ENCODE data around the gene NCR1. TPM values are rescaled to one million over a fixed set of nuclear protein-coding genes. Genes with fewer than 3 reads are reported as not detected.
"Not testable (repeated sequence)": the region's sequence is repeated elsewhere in the genome, so short reads cannot be mapped to it uniquely, and the experiment has no call there.

The NCR1 gene
- total RNA-seq, 2 experiments from 2014 or later = not detected

DNA sequence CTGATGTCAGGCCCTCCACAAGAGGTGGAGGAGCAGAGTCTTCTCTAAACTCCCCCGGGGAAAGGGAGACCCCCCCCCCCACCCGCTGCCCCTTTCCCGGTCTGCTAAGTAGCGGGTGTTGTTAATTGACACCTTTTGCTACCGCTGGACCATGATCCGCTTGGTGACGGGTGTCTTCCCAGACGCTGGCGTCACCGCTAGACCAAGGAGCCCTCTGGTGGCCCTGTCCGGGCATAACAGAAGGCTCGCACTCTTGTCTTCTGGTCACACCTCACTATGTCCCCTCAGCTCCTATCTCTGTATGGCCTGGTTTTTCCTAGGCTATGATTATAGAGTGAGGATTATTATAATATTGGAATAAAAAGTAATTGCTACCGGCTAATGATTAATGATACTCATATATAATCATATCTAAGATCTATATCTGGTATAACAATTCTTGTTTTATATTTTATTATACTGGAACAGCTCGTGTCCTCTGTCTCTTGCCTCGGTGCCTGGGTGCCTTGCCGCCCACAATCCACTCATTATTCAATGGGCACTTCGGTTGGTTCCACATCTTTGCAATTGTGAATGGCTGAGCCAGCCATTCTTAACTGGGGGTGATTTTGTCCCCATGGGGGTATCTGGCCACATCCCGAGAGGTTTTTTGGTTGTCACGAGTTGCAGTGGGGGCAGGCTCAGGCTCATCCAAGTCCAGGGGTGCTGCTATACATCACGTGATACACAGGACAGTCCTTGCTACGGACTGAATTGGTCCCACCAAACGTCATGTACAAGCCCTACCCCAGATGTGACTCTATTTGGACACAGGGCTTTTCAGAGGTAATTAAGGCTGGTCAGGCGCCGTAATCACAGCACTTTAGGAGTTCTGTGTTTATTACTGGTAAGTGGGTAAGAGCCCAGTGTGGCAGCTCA is 14.0 kb downstream of the NCR1 start:
- H3K36me3 Mint-ChIP-seq; intact Hi-C loops (cut with micrococcal nuclease); CTCF ChIA-PET; H3K4me3 Mint-ChIP-seq; H3K4me1 Mint-ChIP-seq (ENCODE audit: low read depth); H3K27ac Mint-ChIP-seq; H3K9me3 Mint-ChIP-seq; POLR2A ChIA-PET; DNase-seq: not testable (repeated sequence)
- H3K27me3 Mint-ChIP-seq = peaks cover 17% of the 10 kb centered on the region

DNA sequence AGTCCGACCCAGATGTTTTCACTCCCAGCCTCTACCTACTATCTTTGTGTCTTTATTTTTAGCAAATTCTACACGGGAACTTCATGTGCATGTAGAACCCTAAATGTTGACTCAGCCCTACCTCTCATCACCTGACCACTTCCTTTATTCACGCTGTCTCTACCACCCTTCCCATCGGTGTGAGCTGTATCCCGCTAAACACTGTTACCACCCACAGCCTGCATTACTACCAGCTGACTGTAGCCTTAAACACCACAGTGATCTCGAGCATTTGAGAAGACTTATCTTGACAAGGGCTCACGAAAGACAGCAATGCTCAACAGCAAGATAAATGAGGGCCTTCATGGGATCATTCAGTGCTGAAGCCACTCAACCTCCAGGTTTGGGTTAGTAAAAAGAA is 15.1 kb downstream of the NCR1 start:
- H3K27ac Mint-ChIP-seq = no peak overlapping the region
- intact Hi-C loops (cut with micrococcal nuclease) = no loop called here

DNA sequence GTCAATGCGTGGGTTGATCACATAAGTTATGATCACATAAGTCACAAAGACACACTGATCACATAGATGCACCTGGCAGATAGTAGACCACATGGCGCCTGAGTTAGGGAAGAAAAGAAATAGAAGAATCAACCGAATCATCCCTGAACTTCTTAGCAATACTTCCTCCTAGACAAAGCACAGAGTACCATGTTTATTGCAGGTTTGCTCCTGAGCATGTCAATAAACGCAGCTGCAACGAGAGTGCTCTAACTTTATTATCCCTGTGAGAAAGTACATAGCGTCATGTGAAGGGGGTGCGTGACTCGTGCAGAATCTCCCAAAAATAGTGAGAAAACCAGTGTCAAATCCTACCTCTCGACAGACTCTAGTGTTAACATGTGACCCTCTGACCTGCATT is 17.3 kb downstream of the NCR1 start:
- POLR2A ChIA-PET = no interaction called here
- Mint-ChIP-seq H3K4me1 (ENCODE audit: low read depth) (no peaks in the 10 kb centered on the region), H3K27me3 (peaks cover 11% of the 10 kb centered on the region), H3K4me3 (no peak overlapping the region), H3K27ac (no peak overlapping the region), H3K36me3 (peaks cover 2% of the 10 kb centered on the region), H3K9me3 (peaks cover 13% of the 10 kb centered on the region)
- intact Hi-C loops (cut with micrococcal nuclease) = no loop called here
- CTCF ChIA-PET = no interaction called here
- no peak for DNase-seq

More for the DNA sequence above, 15.1 kb downstream of the NCR1 start:
- H3K4me3 Mint-ChIP-seq = no peak overlapping the region
- H3K27me3 Mint-ChIP-seq = peaks cover 13% of the 10 kb centered on the region
- DNase-seq = no peak
- CTCF ChIA-PET = no interaction called here
- H3K36me3 Mint-ChIP-seq = peaks cover 1% of the 10 kb centered on the region
- POLR2A ChIA-PET = no interaction called here
- peaks cover 6% of the 10 kb centered on the region for H3K9me3 Mint-ChIP-seq
- H3K4me1 Mint-ChIP-seq (ENCODE audit: low read depth) = no peaks in the 10 kb centered on the region

DNA sequence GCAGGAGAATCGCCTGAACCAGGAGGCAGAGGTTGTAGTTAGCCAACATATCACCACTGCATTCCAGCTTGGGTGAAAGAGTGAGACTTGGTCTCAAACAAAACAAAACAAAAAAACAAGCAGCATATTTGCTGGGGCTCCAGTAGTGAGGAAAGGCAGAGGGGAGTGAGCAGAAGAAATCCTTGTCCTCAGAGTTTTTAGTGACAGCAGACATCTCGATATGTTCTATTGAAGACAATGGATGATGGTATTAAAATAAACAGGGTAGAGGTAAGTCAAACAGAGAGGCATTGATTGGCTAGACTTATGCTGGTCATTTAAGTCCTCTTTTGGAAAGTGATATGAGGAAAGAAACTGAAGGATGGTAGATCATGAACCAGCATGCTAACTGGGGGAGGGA is 22.4 kb downstream of the NCR1 start:
- Mint-ChIP-seq H3K27ac (no peak overlapping the region), H3K36me3 (peaks cover 2% of the 10 kb centered on the region), H3K9me3 (peaks cover 22% of the 10 kb centered on the region), H3K4me3 (no peak overlapping the region), H3K27me3 (peaks cover 5% of the 10 kb centered on the region), H3K4me1 (ENCODE audit: low read depth) (no peaks in the 10 kb centered on the region)
- DNase-seq = no peak
- CTCF ChIA-PET = no interaction called here
- intact Hi-C loops (cut with micrococcal nuclease) = no loop called here
- POLR2A ChIA-PET = no interaction called here

DNA sequence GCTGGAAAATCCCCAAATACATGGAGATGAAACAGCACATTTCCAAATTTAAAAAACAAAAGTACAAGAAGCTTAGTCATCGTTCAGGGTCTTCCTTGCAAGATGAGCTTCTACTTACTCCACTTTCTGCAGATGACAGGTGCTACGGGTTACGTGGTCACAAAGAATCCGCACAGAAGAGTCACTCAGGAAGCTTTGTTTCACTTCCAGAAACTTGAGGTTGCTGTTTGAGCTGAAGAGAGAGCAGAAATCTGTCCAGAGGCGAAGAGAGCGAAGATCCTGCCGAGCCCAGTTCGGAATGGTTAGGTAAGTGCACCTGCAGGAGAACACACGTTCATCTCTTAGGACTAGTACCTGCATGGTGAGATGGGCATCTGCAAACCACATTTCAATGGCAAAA is 32.0 kb downstream of the NCR1 start:
- CTCF ChIA-PET = no interaction called here

DNA sequence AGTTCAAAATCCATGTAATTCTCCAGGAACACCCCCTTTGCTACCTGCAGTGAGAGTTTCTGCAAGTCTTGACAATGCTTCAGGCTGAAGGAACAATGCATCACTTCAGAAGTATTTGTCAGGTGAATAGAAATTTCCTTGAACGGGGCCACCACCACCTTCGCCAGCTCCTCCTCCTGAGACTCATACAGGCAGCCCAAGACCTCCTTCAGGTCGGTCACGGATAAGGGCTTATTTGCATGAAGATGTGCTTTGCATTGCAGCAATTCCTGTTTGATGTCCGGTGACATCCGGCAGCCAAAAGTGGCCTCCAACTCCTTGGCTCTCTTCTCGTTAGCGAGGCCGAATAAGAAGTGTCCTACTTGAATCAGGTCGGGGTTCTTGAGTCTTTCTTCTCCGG is 33.0 kb downstream of the NCR1 start:
- Mint-ChIP-seq H3K27me3 (peaks cover 8% of the 10 kb centered on the region), H3K36me3 (no peaks in the 10 kb centered on the region), H3K9me3 (no peaks in the 10 kb centered on the region), H3K4me1 (ENCODE audit: low read depth) (peaks cover 4% of the 10 kb centered on the region), H3K4me3 (no peak overlapping the region), H3K27ac (no peak overlapping the region)
- ChIA-PET CTCF (no interaction called here), POLR2A (no interaction called here)
- intact Hi-C loops (cut with micrococcal nuclease) = no loop called here
- DNase-seq = no peak

More for the DNA sequence above, 32.0 kb downstream of the NCR1 start:
- H3K4me3 Mint-ChIP-seq = no peak overlapping the region
- intact Hi-C loops (cut with micrococcal nuclease) = no loop called here
- no peak overlapping the region for H3K27ac Mint-ChIP-seq
- POLR2A ChIA-PET = no interaction called here
- H3K36me3 Mint-ChIP-seq = no peaks in the 10 kb centered on the region
- DNase-seq = peak; percentile 44
- H3K27me3 Mint-ChIP-seq = peaks cover 10% of the 10 kb centered on the region
- peaks cover 3% of the 10 kb centered on the region for H3K9me3 Mint-ChIP-seq
- H3K4me1 Mint-ChIP-seq (ENCODE audit: low read depth) = peaks cover 4% of the 10 kb centered on the region

DNA sequence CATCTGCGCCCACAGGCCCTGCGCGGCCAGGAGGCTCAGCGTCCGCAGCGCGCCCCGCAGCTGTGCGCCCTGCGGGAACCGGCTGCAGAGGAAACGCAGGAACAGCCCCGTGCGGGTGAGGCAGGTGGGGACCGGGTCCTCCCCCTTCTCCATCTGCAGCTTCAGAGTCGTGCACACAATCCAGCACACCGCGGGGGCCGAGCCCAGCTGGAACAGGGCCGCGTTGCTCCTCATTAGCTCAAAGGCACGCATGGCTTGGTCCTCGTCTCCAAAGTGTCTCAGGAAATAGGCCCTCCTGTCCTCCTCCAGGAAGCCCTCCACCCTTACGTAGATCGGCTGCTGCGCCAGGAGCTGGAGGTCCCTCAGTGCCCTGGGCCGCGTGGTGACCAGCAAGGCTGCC is 33.6 kb downstream of the NCR1 start:
- H3K36me3 Mint-ChIP-seq; H3K4me1 Mint-ChIP-seq (ENCODE audit: low read depth); intact Hi-C loops (cut with micrococcal nuclease); DNase-seq; H3K4me3 Mint-ChIP-seq; H3K27me3 Mint-ChIP-seq; POLR2A ChIA-PET; H3K9me3 Mint-ChIP-seq; H3K27ac Mint-ChIP-seq; CTCF ChIA-PET: not testable (repeated sequence)

DNA sequence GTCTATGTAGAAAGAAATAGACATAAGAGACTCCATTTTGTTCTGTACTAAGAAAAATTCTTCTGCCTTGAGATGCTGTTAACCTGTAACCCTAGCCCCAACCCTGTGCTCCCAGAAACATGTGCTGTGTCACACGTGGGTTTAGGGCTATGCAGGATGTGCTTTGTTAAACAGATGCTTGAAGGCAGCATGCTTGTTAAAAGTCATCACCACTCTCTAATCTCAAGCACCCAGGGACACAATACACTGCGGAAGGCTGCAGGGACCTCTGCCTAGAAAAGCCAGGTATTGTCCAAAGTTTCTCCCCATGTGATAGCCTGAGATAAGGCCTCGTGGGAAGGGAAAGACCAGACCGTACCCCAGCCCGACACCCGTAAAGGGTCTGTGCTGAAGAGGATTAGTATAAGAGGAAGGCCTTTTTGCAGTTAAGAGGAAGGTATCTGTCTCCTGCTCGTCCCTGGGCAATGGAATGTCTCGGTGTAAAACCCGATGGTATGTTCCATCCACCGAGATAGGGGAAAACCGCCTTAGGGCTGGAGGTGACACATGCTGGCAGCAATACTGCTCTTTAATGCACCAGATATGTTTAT is 37.9 kb downstream of the NCR1 start:
- POLR2A ChIA-PET; H3K36me3 Mint-ChIP-seq; H3K27ac Mint-ChIP-seq; H3K4me3 Mint-ChIP-seq; H3K27me3 Mint-ChIP-seq; CTCF ChIA-PET; intact Hi-C loops (cut with micrococcal nuclease); DNase-seq; H3K9me3 Mint-ChIP-seq; H3K4me1 Mint-ChIP-seq (ENCODE audit: low read depth): not testable (repeated sequence)

DNA sequence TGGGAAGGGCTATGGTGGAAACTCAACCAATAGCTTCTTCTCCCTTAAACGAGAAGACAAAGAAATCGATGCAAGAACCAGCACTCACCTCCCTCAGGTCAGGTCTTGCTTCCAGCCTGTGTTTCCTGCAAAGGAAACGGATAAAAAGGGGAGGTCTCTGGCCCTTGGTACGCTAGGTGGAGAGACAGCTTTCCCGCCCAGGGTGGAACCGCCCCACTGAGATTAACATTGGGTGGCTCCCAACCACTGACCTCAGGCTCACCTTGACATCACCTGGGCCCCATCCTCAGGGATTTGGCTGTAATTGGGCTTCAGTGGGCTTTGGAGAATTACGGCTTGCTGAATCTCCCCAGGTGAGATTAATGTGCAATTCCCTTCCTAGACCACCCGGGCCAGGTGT is 41.4 kb downstream of the NCR1 start, which contains the start of gene NLRP7:
Gene NLRP7 (minus strand): TSS at position 150 of the 400 bp plus-strand sequence.
- H3K4me1 Mint-ChIP-seq (ENCODE audit: low read depth) = no peaks in the 10 kb centered on the region
- no peaks in the 10 kb centered on the region for H3K27me3 Mint-ChIP-seq
- CTCF ChIA-PET = no interaction called here
- DNase-seq = no peak
- intact Hi-C loops (cut with micrococcal nuclease) = no loop called here
- no peak within 1 kb of the TSS for H3K4me3 Mint-ChIP-seq
- no peak within 1 kb of the TSS for H3K27ac Mint-ChIP-seq
- POLR2A ChIA-PET = no interaction called here
- no peaks in the 10 kb centered on the region for H3K9me3 Mint-ChIP-seq
- no peaks in the 10 kb centered on the region for H3K36me3 Mint-ChIP-seq

DNA sequence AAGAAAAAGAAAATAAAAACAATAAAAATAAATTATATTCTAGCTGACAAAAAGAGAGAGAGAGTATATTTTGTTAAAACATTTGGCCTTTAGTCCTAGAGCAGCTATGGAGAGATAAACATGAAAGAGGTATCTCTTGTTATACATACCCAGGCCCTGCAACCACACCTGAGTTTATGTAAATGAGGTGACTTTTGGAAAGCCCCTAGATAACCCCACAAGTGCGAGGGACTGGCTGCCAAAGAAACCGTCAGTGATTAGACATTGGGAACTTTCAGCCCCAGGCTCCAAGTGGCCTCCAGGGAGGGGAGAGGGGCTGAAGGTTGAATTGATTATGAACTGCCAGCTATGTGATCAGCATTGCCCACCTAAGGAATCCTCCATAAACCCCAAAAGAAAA is 43.5 kb downstream of the NCR1 start:
- H3K27ac Mint-ChIP-seq = no peak overlapping the region
- intact Hi-C loops (cut with micrococcal nuclease) = no loop called here
- DNase-seq = no peak
- H3K27me3 Mint-ChIP-seq = no peaks in the 10 kb centered on the region
- H3K4me1 Mint-ChIP-seq (ENCODE audit: low read depth) = no peaks in the 10 kb centered on the region
- H3K36me3 Mint-ChIP-seq = no peaks in the 10 kb centered on the region
- POLR2A ChIA-PET = no interaction called here
- H3K4me3 Mint-ChIP-seq = no peak overlapping the region
- CTCF ChIA-PET = interaction anchor here (0.5 to 0.7 kb wide), 2 partner anchors 13 to 17 kb away, joined by 3 read pairs; no protein-coding TSS in a partner anchor
- no peaks in the 10 kb centered on the region for H3K9me3 Mint-ChIP-seq

DNA sequence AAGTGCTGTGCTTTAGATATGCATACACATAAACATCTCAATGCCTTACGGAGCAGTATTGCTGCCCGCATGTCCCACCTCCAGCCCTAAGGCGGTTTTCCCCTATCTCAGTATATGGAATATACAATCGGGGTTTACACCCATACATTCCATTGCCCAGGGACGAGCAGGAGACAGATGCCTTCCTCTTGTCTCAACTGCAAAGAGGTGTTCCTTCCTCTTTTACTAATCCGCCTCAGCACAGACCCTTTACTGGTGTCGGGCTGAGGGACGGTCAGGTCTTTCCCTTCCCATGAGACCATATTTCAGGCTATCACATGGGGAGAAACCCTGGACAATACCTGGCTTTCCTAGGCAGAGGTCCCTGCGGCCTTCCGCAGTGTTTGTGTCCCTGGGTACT is 44.6 kb downstream of the NCR1 start:
- H3K4me3 Mint-ChIP-seq; CTCF ChIA-PET; H3K36me3 Mint-ChIP-seq; DNase-seq; H3K27ac Mint-ChIP-seq; H3K9me3 Mint-ChIP-seq; intact Hi-C loops (cut with micrococcal nuclease); POLR2A ChIA-PET; H3K27me3 Mint-ChIP-seq; H3K4me1 Mint-ChIP-seq (ENCODE audit: low read depth): not testable (repeated sequence)

DNA sequence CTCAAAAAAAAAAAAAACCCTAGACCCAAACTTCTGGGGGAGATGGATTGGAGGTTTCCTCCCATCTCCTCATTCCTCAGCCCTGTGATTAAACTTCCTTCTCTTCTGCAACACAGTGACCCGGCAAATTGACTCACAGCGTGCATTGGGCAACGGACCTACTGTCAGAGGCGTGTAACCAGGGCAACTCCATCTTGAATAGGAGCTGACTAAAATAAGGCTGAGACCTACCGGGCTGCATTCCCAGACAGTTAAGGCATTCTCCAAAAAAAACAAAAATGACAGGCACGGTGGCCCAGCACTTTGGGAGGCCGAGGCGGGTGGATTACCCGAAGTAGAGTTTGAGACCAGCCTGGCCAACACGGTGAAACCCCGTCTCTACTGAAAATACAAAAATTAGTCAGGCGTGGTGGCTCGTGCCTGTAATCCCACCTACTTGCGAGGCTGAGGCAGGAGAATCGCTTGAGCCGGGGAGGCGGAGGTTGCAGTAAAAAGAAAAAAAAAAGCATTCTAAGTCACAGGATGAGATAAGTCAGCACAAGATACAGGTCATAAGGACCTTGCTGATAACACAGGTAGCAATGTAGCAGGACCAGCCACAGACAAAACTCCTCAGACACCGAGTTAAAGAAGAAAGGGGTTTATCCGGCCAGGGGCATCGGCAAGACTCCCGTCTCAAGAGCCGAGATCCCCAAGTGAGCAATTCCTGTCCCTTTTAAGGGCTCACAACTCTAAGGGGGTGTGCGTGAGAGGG is 46.8 kb downstream of the NCR1 start:
- Mint-ChIP-seq H3K36me3 (no peaks in the 10 kb centered on the region), H3K27me3 (no peaks in the 10 kb centered on the region), H3K9me3 (no peaks in the 10 kb centered on the region), H3K4me1 (ENCODE audit: low read depth) (no peaks in the 10 kb centered on the region), H3K4me3 (no peak overlapping the region), H3K27ac (no peak overlapping the region)
- ChIA-PET CTCF (no interaction called here), POLR2A (no interaction called here)
- no peak for DNase-seq
- intact Hi-C loops (cut with micrococcal nuclease) = no loop called here
